HepG2 (cell line): Measurements from ENCODE around the gene CTLA4. TPM values are rescaled to one million over a fixed set of nuclear protein-coding genes. Genes with fewer than 3 reads are reported as not detected.

Experiments
- ATAC-seq: fragments of 200-7000 bp; cut with Tn5 transposase; 3 replicates; pipeline ENCODE4 v1.9.1; 2020; ENCODE audit warnings: mild to moderate bottlenecking, moderate library complexity
- BruUV-seq: library from RNA; stranded (reverse); fragments of 400-500 nt; replicated peaks from 2 replicates; lab custom pipeline; 2021; lab: Mats Ljungman, UMichigan
- CTCF ChIA-PET: fragments of 300-600 bp; formaldehyde crosslinking; extraction: SDS; loops from one replicate; lab custom pipeline; 2021; ENCODE audit warnings: low total read pairs, inconsistent platforms, low intra/inter-chr PET ratio; lab: Yijun Ruan, JAX
- POLR2A ChIA-PET: fragments of 350-600 bp; sonication (Branson Sonifier 250); formaldehyde crosslinking; loops from one replicate; lab custom pipeline; 2020; ENCODE audit warnings: antibody characterized with exemption, inconsistent platforms; lab: Yijun Ruan, JAX
- DNase-seq: peaks from one replicate; pipeline ENCODE4 v3.0.0-alpha.2; 2015; ENCODE audit warnings: low spot score
- FAIRE-seq: peaks from 3 replicates; lab custom pipeline; 2011; peaks lifted over from hg19 to GRCh38; lab: Jason Lieb, UNC
- H2AFZ ChIP-seq: one replicate; pipeline ENCODE4 v1.6.1; 2011; ENCODE audit warnings: low read length, inconsistent platforms
- H3K27ac ChIP-seq: fragments of 300-600 bp; 3 replicates; pipeline ENCODE4 v1.8.0; 2011; ENCODE audit warnings: mixed run types, mild to moderate bottlenecking, mixed read lengths, low read length, inconsistent platforms; ENCODE audit not compliant: insufficient read depth; ENCODE audit errors: extremely low read length
- H3K27me3 ChIP-seq, 2 experiments: fragments of 200-600 bp in 1 of 2; 2 replicates in 1 of 2; 3 replicates in 1 of 2; pipeline versions ENCODE4 v1.6.0 to v1.8.0; 2011; ENCODE audit warnings: low read length in 2 of 2, mild to moderate bottlenecking in 2 of 2, moderate library complexity in 2 of 2, inconsistent platforms in 1 of 2; ENCODE audit not compliant: insufficient read depth in 2 of 2, control insufficient read depth in 1 of 2
- H3K36me3 ChIP-seq, 2 experiments: fragments of 200-600 bp in 1 of 2; replicated peaks in 1 of 2; 2 replicates in 1 of 2; 3 replicates in 1 of 2; pipeline versions ENCODE4 v1.5.1 to v1.8.0; 2011; ENCODE audit warnings: low read length in 2 of 2, inconsistent platforms in 1 of 2; ENCODE audit not compliant: insufficient read depth in 2 of 2, control insufficient read depth in 1 of 2
- H3K4me1 ChIP-seq: 2 replicates; pipeline ENCODE4 v1.5.1; 2012; ENCODE audit warnings: low read length, inconsistent platforms; ENCODE audit not compliant: insufficient read depth
- H3K4me2 ChIP-seq: 2 replicates; pipeline ENCODE4 v1.6.0; 2011; ENCODE audit warnings: low read depth, low read length, inconsistent platforms
- H3K4me3 ChIP-seq, 3 experiments: fragments of 200-600 bp in 1 of 3; sonication (generic), shearing (Covaris generic) in 1 of 3; replicated peaks in 1 of 3; 2 replicates each; pipeline ENCODE4 v1.5.1; 2011 to 2016; ENCODE audit warnings: low read length in 3 of 3, inconsistent platforms in 2 of 3, low read depth in 2 of 3, mild to moderate bottlenecking in 2 of 3, control low read depth in 1 of 3, mixed read lengths in 1 of 3; ENCODE audit not compliant: insufficient read depth in 1 of 3
- H3K79me2 ChIP-seq: one replicate; pipeline ENCODE4 v1.6.1; 2011; ENCODE audit warnings: low read length, inconsistent platforms; ENCODE audit not compliant: insufficient read depth
- H3K9ac ChIP-seq: 2 replicates; pipeline ENCODE4 v1.6.0; 2011; ENCODE audit warnings: mild to moderate bottlenecking, low read depth, low read length, inconsistent platforms; ENCODE audit not compliant: insufficient read depth
- H3K9me3 ChIP-seq: 2 replicates; pipeline ENCODE4 v1.5.1; 2012; ENCODE audit warnings: mild to moderate bottlenecking, low read length
- H4K20me1 ChIP-seq: 2 replicates; pipeline ENCODE4 v1.6.0; 2011; ENCODE audit warnings: inconsistent platforms, mild to moderate bottlenecking, low read length, moderate library complexity; ENCODE audit not compliant: insufficient read depth
- BATF2 ChIP-seq: sonication (generic); formaldehyde crosslinking; IDR thresholded peaks from 2 replicates; pipeline ENCODE4 v1.8.0; 2022; ENCODE audit warnings: mild to moderate bottlenecking, missing genetic modification reagents, moderate library complexity
- ELF1 ChIP-seq: sonication (generic); formaldehyde crosslinking; IDR thresholded peaks from 2 replicates; pipeline ENCODE4 v1.4.0; 2020; ENCODE audit warnings: missing genetic modification reagents
- ELF3 ChIP-seq: IDR thresholded peaks from 2 replicates; pipeline ENCODE4 v1.6.1; 2016; ENCODE audit warnings: missing genetic modification reagents, missing compliant biosample characterization
- GTF3A ChIP-seq: sonication (generic); formaldehyde crosslinking; conservative IDR thresholded peaks from 2 replicates; pipeline ENCODE4 v1.4.0; 2020; ENCODE audit warnings: mild to moderate bottlenecking, missing genetic modification reagents
- PCBP1 ChIP-seq: fragments of 200-400 bp; formaldehyde crosslinking; IDR thresholded peaks from 2 replicates; pipeline ENCODE4 v1.6.1; 2017; ENCODE audit warnings: mild to moderate bottlenecking, low read depth, low read length, borderline replicate concordance
- RAD21 ChIP-seq: fragments of 450-650 bp; formaldehyde crosslinking; IDR thresholded peaks from 2 replicates; pipeline ENCODE4 v1.5.0; 2020; ENCODE audit warnings: mild to moderate bottlenecking
- SKIL ChIP-seq: sonication (generic); formaldehyde crosslinking; IDR thresholded peaks from 2 replicates; pipeline ENCODE4 v1.8.0; 2022; ENCODE audit warnings: missing genetic modification reagents, mild to moderate bottlenecking, moderate library complexity, borderline replicate concordance
- TBL1XR1 ChIP-seq: fragments of 150-350 bp; IDR thresholded peaks from 2 replicates; pipeline ENCODE4 v1.6.1; 2014; ENCODE audit warnings: borderline replicate concordance, low read length; ENCODE audit not compliant: partially characterized antibody
- YEATS2 ChIP-seq: sonication (generic); formaldehyde crosslinking; IDR thresholded peaks from 2 replicates; pipeline ENCODE4 v1.4.0; 2020; ENCODE audit warnings: missing genetic modification reagents, borderline replicate concordance
- ZBTB44 ChIP-seq: sonication (generic); formaldehyde crosslinking; IDR thresholded peaks from 2 replicates; pipeline ENCODE4 v1.4.0; 2020; ENCODE audit warnings: missing genetic modification reagents
- ZNF557 ChIP-seq: sonication (generic); formaldehyde crosslinking; IDR thresholded peaks from 2 replicates; pipeline ENCODE4 v1.4.0; 2020; ENCODE audit warnings: missing genetic modification reagents
- ZNF816 ChIP-seq: sonication (generic); formaldehyde crosslinking; IDR thresholded peaks from 2 replicates; pipeline ENCODE4 v1.8.0; 2022; ENCODE audit warnings: missing genetic modification reagents, mild to moderate bottlenecking, borderline replicate concordance
- WGBS: methylation state at CpG from one replicate; pipeline ENCODE4 v1.1.6; 2017; ENCODE audit warnings: low lambda C conversion rate; 5-methylcytosine and 5-hydroxymethylcytosine counted together
- in situ Hi-C: cut with HindIII; loops from 2 replicates; pipeline ENCODE4 v1.10.0; 2017; ENCODE audit warnings: low pct_unique_long_range_greater_than_20kb; ENCODE audit not compliant: extremely low pct_ligation_motif_present
- intact Hi-C: fragments of 100-400 bp; cut with micrococcal nuclease; formaldehyde crosslinking; loops from one replicate; pipeline ENCODE4 v1.10.0; 2022; ENCODE audit not compliant: unreplicated experiment
- polyA plus RNA-seq, 8 experiments: library from polyadenylated mRNA; depleted of rRNA in 3 of 8; stranded (reverse) in 7 of 8; unstranded in 1 of 8; fragments of >200 nt; fragmentation: Illumina TruSeq in 4 of 8; extraction: Trizol in 4 of 8; gene quantifications; 2 replicates each; pipeline versions ENCODE4 v1.2.1 to v1.2.3, GENCODE V29; 2011 to 2016; ENCODE audit warnings: low read depth in 4 of 8, missing spikeins in 1 of 8, mixed read lengths in 1 of 8; ENCODE audit not compliant: insufficient read depth in 1 of 8
- total RNA-seq, 5 experiments: library from RNA; depleted of rRNA; stranded (reverse); fragments of >200 nt; fragmentation: Illumina TruSeq; extraction: Trizol; gene quantifications; 2 replicates each; pipeline ENCODE4 v1.2.3, GENCODE V29; 2016; ENCODE audit warnings: low read depth in 1 of 5

CTLA4 gene
- total and polyA plus RNA-seq, 2 of the 13 experiments (the other 11 are each of a cell fraction or from before 2014, with no cell fraction given) = 0.16 TPM; not detected in 1

- Histone ChIP-seq H3K4me3 (no peak overlapping the region), H4K20me1 (no peaks in the 10 kb centered on the region), H3K9me3 (no peaks in the 10 kb centered on the region), H3K27me3 (no peaks in the 10 kb centered on the region), H2AFZ (no peak overlapping the region), H3K79me2 (no peaks in the 10 kb centered on the region), H3K9ac (no peak overlapping the region), H3K4me1 (peaks cover 29% of the 10 kb centered on the region), H3K4me2 (no peak overlapping the region), H3K36me3 (no peaks in the 10 kb centered on the region), H3K27ac (no peak overlapping the region)
- BruUV-seq = no TSS peak
- ChIA-PET POLR2A (no interaction called here), CTCF (no interaction called here)
- DNase-seq (no peak), FAIRE-seq (no peak), ATAC-seq (no peak)
- in situ Hi-C loops (loop anchor here (25.0 kb wide), 2 partner anchors 986 to 1236 kb away; no protein-coding TSS in a partner anchor), intact Hi-C loops (no loop called here)
- no peak for TF ChIP-seq ELF1
- TF ChIP-seq ZBTB44 (CRISPR knock-in tag) = no peak
- TF ChIP-seq ZNF557 (CRISPR knock-in tag) = no peak
- no peak for TF ChIP-seq ZNF816 (CRISPR knock-in tag)
- TF ChIP-seq SKIL (CRISPR knock-in tag) = no peak
- TF ChIP-seq TBL1XR1 = no peak
- TF ChIP-seq ELF3 (CRISPR knock-in tag) = no peak
- TF ChIP-seq RAD21 (CRISPR knock-in tag) = no peak
- TF ChIP-seq BATF2 = no peak
- no peak for TF ChIP-seq YEATS2 (CRISPR knock-in tag)
- TF ChIP-seq GTF3A (CRISPR knock-in tag) = no peak
- no peak for TF ChIP-seq PCBP1
- WGBS = 98% methylated on average over 3 of the region's 3 CpGs
These were observed 44.4 kb upstream of the CTLA4 start for GRCh38 chr2:203823173-203823572.
